MM.1S (cell line): ENCODE data around the gene NCBP2L.

Experiments
- DNase-seq: peaks from one replicate; pipeline ENCODE4 v3.0.0-alpha.2; 2015
- H2AFZ ChIP-seq: fragments of 300-600 bp; sonication (generic); 2 replicates; pipeline ENCODE4 v1.6.0; 2016; ENCODE audit warnings: antibody characterized with exemption, low read length
- H3F3A ChIP-seq: fragments of 300-600 bp; sonication (generic); 2 replicates; pipeline ENCODE4 v1.6.1; 2016; ENCODE audit warnings: mild to moderate bottlenecking, antibody characterized with exemption, low read length, moderate library complexity, mixed read lengths; ENCODE audit not compliant: insufficient read depth
- H3K27ac ChIP-seq: fragments of 300-600 bp; sonication (generic); 2 replicates; pipeline ENCODE4 v1.5.1; 2016; ENCODE audit warnings: mild to moderate bottlenecking, low read length
- H3K27me3 ChIP-seq: fragments of 300-600 bp; sonication (generic); replicated peaks from 2 replicates; pipeline ENCODE4 v1.6.0; 2016; ENCODE audit warnings: low read length; ENCODE audit not compliant: insufficient read depth
- H3K36me3 ChIP-seq: fragments of 300-600 bp; sonication (generic); replicated peaks from 2 replicates; pipeline ENCODE4 v1.6.1; 2016; ENCODE audit warnings: mild to moderate bottlenecking, low read length, mixed read lengths; ENCODE audit not compliant: insufficient read depth
- H3K4me1 ChIP-seq: fragments of 300-600 bp; sonication (generic); 2 replicates; pipeline ENCODE4 v1.6.1; 2016; ENCODE audit warnings: low read length, mixed read lengths
- H3K4me2 ChIP-seq: fragments of 300-600 bp; sonication (generic); 2 replicates; pipeline ENCODE4 v1.6.0; 2016; ENCODE audit warnings: low read depth, low read length
- H3K4me3 ChIP-seq: fragments of 300-600 bp; sonication (generic); 2 replicates; pipeline ENCODE4 v1.5.1; 2016; ENCODE audit warnings: low read length, mixed read lengths
- H3K79me2 ChIP-seq: fragments of 300-600 bp; sonication (generic); 2 replicates; pipeline ENCODE4 v1.6.1; 2016; ENCODE audit warnings: mixed run types, low read length, mixed read lengths
- H3K9ac ChIP-seq: fragments of 300-600 bp; sonication (generic); 2 replicates; pipeline ENCODE4 v1.6.1; 2016; ENCODE audit warnings: low read length, mixed read lengths
- H3K9me2 ChIP-seq: fragments of 300-600 bp; sonication (generic); replicated peaks from 2 replicates; pipeline ENCODE4 v1.6.1; 2016; ENCODE audit warnings: mild to moderate bottlenecking, low read length, mixed read lengths; ENCODE audit not compliant: insufficient read depth
- H3K9me3 ChIP-seq: fragments of 300-600 bp; sonication (generic); replicated peaks from 2 replicates; pipeline ENCODE4 v1.6.1; 2016; ENCODE audit warnings: mild to moderate bottlenecking, low read length, mixed read lengths; ENCODE audit not compliant: insufficient read depth
- H4K20me1 ChIP-seq: fragments of 300-600 bp; sonication (generic); 2 replicates; pipeline ENCODE4 v1.6.1; 2016; ENCODE audit warnings: mild to moderate bottlenecking, low read length, moderate library complexity, mixed read lengths; ENCODE audit not compliant: insufficient read depth
- EZH2 ChIP-seq: fragments of 300-600 bp; sonication (generic); optimal IDR thresholded peaks from 2 replicates; pipeline ENCODE3; 2017; ENCODE audit warnings: low read depth, mild to moderate bottlenecking, antibody characterized with exemption, low read length, mixed read lengths
- EZH2phosphoT487 ChIP-seq: fragments of 300-600 bp; sonication (generic); IDR thresholded peaks from 2 replicates; pipeline ENCODE4 v1.6.1; 2018; ENCODE audit warnings: antibody characterized with exemption, low read length
- TF ChIP-seq, protein P1 (sequence below): fragments of 300-600 bp; sonication (generic); IDR thresholded peaks from 2 replicates; pipeline ENCODE4 v1.5.1; 2016; ENCODE audit warnings: antibody characterized with exemption, low read length, mixed read lengths

NCBP2L gene

DNA sequence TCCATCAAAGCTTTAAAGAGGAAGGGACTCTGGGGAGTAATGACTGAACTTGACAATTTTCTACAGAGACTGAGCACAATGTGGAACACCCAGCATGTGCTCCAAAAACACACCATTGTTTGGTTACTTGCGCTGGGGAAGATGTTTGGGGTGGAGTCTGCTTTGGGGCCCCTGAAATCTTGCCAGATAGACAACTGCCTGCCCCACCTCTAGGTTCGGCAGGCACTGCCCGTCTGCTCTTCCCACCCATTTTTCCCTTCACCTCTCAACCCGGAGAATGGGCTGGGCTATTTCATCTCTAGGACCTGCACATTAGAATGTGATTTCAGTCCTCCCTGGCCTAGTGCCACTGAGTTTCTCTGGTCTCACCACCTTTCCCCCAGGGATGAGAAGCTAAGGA is 43.8 kb upstream of the NCBP2L start:
- no peak overlapping the region for H3K27ac ChIP-seq

DNA sequence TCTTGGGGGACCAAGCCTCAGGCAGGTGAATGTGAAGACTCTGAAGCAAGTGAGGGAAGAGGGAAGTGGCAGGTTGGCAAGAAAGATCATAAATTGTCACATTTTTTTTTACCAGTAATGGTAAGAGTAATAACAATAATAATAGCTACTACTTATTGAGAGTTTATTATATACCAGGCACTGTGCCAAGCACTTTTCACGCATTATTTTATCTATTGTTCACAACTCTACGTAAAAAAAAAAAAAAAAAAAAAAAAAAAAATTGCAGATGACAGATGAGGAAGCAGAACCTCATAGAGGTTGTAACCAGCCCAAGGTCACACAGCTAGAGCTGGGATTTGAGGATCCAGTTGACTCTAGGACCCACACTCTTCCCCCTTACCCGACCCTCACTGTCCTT is 42.9 kb upstream of the NCBP2L start:
- H3K27me3 ChIP-seq: no peaks in the 10 kb centered on the region
- no peak overlapping the region for H3K27ac ChIP-seq
- H3K9ac ChIP-seq: no peak overlapping the region
- TF ChIP-seq, protein P1, sequence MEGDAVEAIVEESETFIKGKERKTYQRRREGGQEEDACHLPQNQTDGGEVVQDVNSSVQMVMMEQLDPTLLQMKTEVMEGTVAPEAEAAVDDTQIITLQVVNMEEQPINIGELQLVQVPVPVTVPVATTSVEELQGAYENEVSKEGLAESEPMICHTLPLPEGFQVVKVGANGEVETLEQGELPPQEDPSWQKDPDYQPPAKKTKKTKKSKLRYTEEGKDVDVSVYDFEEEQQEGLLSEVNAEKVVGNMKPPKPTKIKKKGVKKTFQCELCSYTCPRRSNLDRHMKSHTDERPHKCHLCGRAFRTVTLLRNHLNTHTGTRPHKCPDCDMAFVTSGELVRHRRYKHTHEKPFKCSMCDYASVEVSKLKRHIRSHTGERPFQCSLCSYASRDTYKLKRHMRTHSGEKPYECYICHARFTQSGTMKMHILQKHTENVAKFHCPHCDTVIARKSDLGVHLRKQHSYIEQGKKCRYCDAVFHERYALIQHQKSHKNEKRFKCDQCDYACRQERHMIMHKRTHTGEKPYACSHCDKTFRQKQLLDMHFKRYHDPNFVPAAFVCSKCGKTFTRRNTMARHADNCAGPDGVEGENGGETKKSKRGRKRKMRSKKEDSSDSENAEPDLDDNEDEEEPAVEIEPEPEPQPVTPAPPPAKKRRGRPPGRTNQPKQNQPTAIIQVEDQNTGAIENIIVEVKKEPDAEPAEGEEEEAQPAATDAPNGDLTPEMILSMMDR: no peak
- no peaks in the 10 kb centered on the region for H3K9me3 ChIP-seq
- DNase-seq: no peak
- no peak overlapping the region for H2AFZ ChIP-seq
- no peaks in the 10 kb centered on the region for H3K36me3 ChIP-seq
- H3K4me3 ChIP-seq: no peak overlapping the region
- H4K20me1 ChIP-seq: no peaks in the 10 kb centered on the region
- no peak overlapping the region for H3K4me2 ChIP-seq
- H3F3A ChIP-seq: no peaks in the 10 kb centered on the region
- H3K79me2 ChIP-seq: no peaks in the 10 kb centered on the region
- no peaks in the 10 kb centered on the region for H3K9me2 ChIP-seq
- no peaks in the 10 kb centered on the region for H3K4me1 ChIP-seq

More for the DNA sequence above, 43.8 kb upstream of the NCBP2L start:
- no peak overlapping the region for H3K4me3 ChIP-seq
- no peaks in the 10 kb centered on the region for H3K4me1 ChIP-seq
- no peak overlapping the region for H2AFZ ChIP-seq
- H3K36me3 ChIP-seq: no peaks in the 10 kb centered on the region
- no peaks in the 10 kb centered on the region for H3K79me2 ChIP-seq
- H3K9ac ChIP-seq: no peak overlapping the region
- H3F3A ChIP-seq: no peaks in the 10 kb centered on the region
- DNase-seq: no peak
- no peaks in the 10 kb centered on the region for H3K27me3 ChIP-seq
- H3K4me2 ChIP-seq: no peak overlapping the region
- H4K20me1 ChIP-seq: no peaks in the 10 kb centered on the region
- H3K9me2 ChIP-seq: no peaks in the 10 kb centered on the region
- TF ChIP-seq EZH2 (no peak), EZH2phosphoT487 (no peak)
- TF ChIP-seq, protein P1: no peak
- no peaks in the 10 kb centered on the region for H3K9me3 ChIP-seq

DNA sequence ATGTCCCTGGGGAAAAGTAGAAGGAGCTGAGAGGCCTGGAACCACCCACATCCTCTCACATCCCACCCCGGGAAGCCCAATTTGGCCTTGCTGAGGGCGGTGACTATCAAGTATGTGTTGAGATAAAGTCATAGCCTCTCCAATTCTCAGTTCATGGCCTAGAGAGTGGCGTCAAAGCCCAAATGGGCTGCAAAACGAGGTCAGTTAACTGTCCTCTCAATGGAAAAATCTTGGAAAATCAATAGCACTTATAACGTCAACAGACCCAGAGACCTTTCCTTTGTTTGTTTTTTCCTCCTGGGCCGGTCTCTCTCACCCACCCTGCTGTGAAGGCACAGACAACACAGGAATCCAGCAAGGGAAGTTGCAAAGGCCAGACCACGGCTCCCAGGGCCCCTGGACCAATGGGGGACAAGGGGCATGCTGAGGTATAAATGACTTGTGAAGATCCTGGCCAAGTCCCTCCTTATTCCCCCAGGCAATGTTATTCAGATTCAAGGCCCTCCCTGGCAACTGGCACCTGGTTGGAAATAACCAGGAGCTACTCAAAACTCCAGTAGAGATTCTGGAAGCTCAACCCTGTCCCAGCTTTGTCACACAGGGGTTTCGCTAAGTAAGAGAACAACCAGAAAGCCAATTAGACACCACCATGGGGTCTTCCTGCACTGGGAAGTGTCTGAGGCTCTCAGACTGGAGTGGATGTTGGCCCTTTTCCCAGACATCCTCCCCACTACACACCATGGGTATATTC is 40.6 kb upstream of the NCBP2L start:
- Histone ChIP-seq H3K4me3 (no peak overlapping the region), H3F3A (peaks cover 8% of the 10 kb centered on the region), H2AFZ (no peak overlapping the region), H3K9ac (no peak overlapping the region), H3K36me3 (no peaks in the 10 kb centered on the region), H3K27me3 (no peaks in the 10 kb centered on the region), H3K4me2 (no peak overlapping the region), H4K20me1 (no peaks in the 10 kb centered on the region), H3K4me1 (peaks cover 8% of the 10 kb centered on the region), H3K27ac (no peak overlapping the region), H3K79me2 (no peaks in the 10 kb centered on the region), H3K9me3 (no peaks in the 10 kb centered on the region), H3K9me2 (no peaks in the 10 kb centered on the region)
- DNase-seq: no peak
- TF ChIP-seq EZH2: no peak
- TF ChIP-seq EZH2phosphoT487: no peak
- TF ChIP-seq, protein P1: no peak
